ENCODE data around the gene HELZ2. TPM values are rescaled to one million over a fixed set of nuclear protein-coding genes. Genes with fewer than 3 reads are reported as not detected.

Gene HELZ2
- total RNA-seq, 2 experiments from 2014 or later, result 6.5 to 8.3 TPM

GRCh38 chr20:63578224-63579016 lies 4.4 kb upstream of the HELZ2 start:
- BruUV-seq (replicated peaks), result no TSS peak
- no peaks in the 10 kb centered on the region for H3K36me3 ChIP-seq (ENCODE audit: insufficient read depth, low read length)
- ChIA-PET CTCF (ENCODE audit: unreplicated experiment) (interaction anchor here (0.6 kb wide), 1 partner anchor 40 kb away, joined by 3 read pairs; no protein-coding TSS in a partner anchor), POLR2A (no interaction called here)
- no peak overlapping the region for H2AFZ ChIP-seq (ENCODE audit: low read length)
- no peaks in the 10 kb centered on the region for H3K9me3 ChIP-seq (ENCODE audit: low read length)
- H3K4me1 ChIP-seq (ENCODE audit: insufficient read depth, low read length, poor library complexity, severe bottlenecking), result peaks cover 6% of the 10 kb centered on the region
- no peak overlapping the region for H3K4me3 ChIP-seq (ENCODE audit: low read depth, low read length, poor library complexity, severe bottlenecking)
- H3K27ac ChIP-seq (ENCODE audit: low read depth, low read length, poor library complexity, severe bottlenecking), result no peak overlapping the region
- intact Hi-C loops (cut with micrococcal nuclease; ENCODE audit: unreplicated experiment), result loop anchor here (1.0 kb wide), 2 partner anchors 40 to 82 kb away; no protein-coding TSS in a partner anchor
- DNase-seq (ENCODE audit: low spot score), result peak; percentile 38
- TF ChIP-seq EZH2phosphoT487 (IDR thresholded peaks at IDR 0.05; ENCODE audit: borderline replicate concordance, low read depth, low read length), result no peak
- TF ChIP-seq CTCF (conservative IDR thresholded peaks at IDR 0.05; ENCODE audit: low read length), result peak; percentile 64
- no peaks in the 10 kb centered on the region for H3K79me2 ChIP-seq (ENCODE audit: insufficient read depth, low read depth, low read length)
- no peak overlapping the region for H3K4me2 ChIP-seq (ENCODE audit: low read length)
- H4K20me1 ChIP-seq (ENCODE audit: insufficient read depth, low read length), result no peaks in the 10 kb centered on the region
- H3K9me2 ChIP-seq (ENCODE audit: insufficient read depth, low read length), result no peaks in the 10 kb centered on the region

- H2AFZ ChIP-seq (ENCODE audit: low read length), result no peak overlapping the region
These were observed 3.4 kb upstream of the HELZ2 start for GRCh38 chr20:63577317-63577894.

More at GRCh38 chr20:63577317-63577894, 3.4 kb upstream of the HELZ2 start:
- H3K4me2 ChIP-seq (ENCODE audit: low read length), result no peak overlapping the region
- intact Hi-C loops (cut with micrococcal nuclease; ENCODE audit: unreplicated experiment), result no loop called here
- peaks cover 6% of the 10 kb centered on the region for H3K4me1 ChIP-seq (ENCODE audit: insufficient read depth, low read length, poor library complexity, severe bottlenecking)
- TF ChIP-seq CTCF (conservative IDR thresholded peaks at IDR 0.05; ENCODE audit: low read length) (no peak), EZH2phosphoT487 (IDR thresholded peaks at IDR 0.05; ENCODE audit: borderline replicate concordance, low read depth, low read length) (no peak)
- H3K4me3 ChIP-seq (ENCODE audit: low read depth, low read length, poor library complexity, severe bottlenecking), result no peak overlapping the region
- DNase-seq (ENCODE audit: low spot score), result no peak
- ChIA-PET CTCF (ENCODE audit: unreplicated experiment) (interaction anchor here (0.6 kb wide), 1 partner anchor 39 kb away, joined by 3 read pairs; no protein-coding TSS in a partner anchor), POLR2A (no interaction called here)
- H3K9me3 ChIP-seq (ENCODE audit: low read length), result no peaks in the 10 kb centered on the region
- H3K9me2 ChIP-seq (ENCODE audit: insufficient read depth, low read length), result no peaks in the 10 kb centered on the region
- H4K20me1 ChIP-seq (ENCODE audit: insufficient read depth, low read length), result no peaks in the 10 kb centered on the region
- no peak overlapping the region for H3K27ac ChIP-seq (ENCODE audit: low read depth, low read length, poor library complexity, severe bottlenecking)
- BruUV-seq (replicated peaks), result no TSS peak
- no peaks in the 10 kb centered on the region for H3K79me2 ChIP-seq (ENCODE audit: insufficient read depth, low read depth, low read length)
- H3K36me3 ChIP-seq (ENCODE audit: insufficient read depth, low read length), result no peaks in the 10 kb centered on the region
